ENCODE results near the gene FTO. TPM values are rescaled to one million over a fixed set of nuclear protein-coding genes. Genes with fewer than 3 reads are reported as not detected.

FTO gene
- total and polyA plus RNA-seq, 2 of the 13 experiments (the other 11 are each of a cell fraction or from before 2014, with no cell fraction given), result 41.6 to 55.8 TPM

GRCh38 chr16:53816211-53816836, 112.4 kb downstream of the FTO start (continued):
- no peak for TF ChIP-seq ZNF326 (CRISPR knock-in tag; IDR thresholded peaks at IDR 0.05; ENCODE audit: borderline replicate concordance)
- TF ChIP-seq HOXA9 (CRISPR knock-in tag; IDR thresholded peaks at IDR 0.05; ENCODE audit: borderline replicate concordance), result no peak
- no peak for TF ChIP-seq MAFG (CRISPR knock-in tag; IDR thresholded peaks at IDR 0.05)

GRCh38 chr16:53817117-53817755, 113.3 kb downstream of the FTO start:
- peaks cover 9% of the 10 kb centered on the region; the same call in 1 of the 2 replicates for H3K4me1 ChIP-seq (ENCODE audit: insufficient read depth, low read length)
- WGBS (ENCODE audit: low lambda C conversion rate), result 96% methylated on average over 5 of the region's 5 CpGs
- H3K36me3 ChIP-seq (replicated peaks in 1 of 2; ENCODE audit: control insufficient read depth in 1 of 2, insufficient read depth in 2 of 2, low read length in 2 of 2), result peaks cover 0 to 9% of the 10 kb centered on the region in 2 experiments; a peak in 1 of 5 replicates
- intact Hi-C loops (cut with micrococcal nuclease; ENCODE audit: unreplicated experiment) (no loop called here), in situ Hi-C loops (cut with HindIII; ENCODE audit: extremely low pct_ligation_motif_present, low pct_unique_long_range_greater_than_20kb) (no loop called here)
- no peaks in the 10 kb centered on the region for H3K27me3 ChIP-seq (ENCODE audit: control insufficient read depth in 1 of 2, insufficient read depth in 2 of 2, low read length in 2 of 2)
- H3K4me3 ChIP-seq (replicated peaks in 1 of 3; ENCODE audit: insufficient read depth in 1 of 3, low read depth in 2 of 3, low read length in 3 of 3), result no peak overlapping the region
- H2AFZ ChIP-seq (ENCODE audit: low read length), result no peak overlapping the region
- no peak for DNase-seq (ENCODE audit: low spot score)
- no peak for ATAC-seq
- H3K9ac ChIP-seq (ENCODE audit: insufficient read depth, low read depth, low read length), result no peak overlapping the region
- H3K9me3 ChIP-seq (ENCODE audit: low read length), result no peaks in the 10 kb centered on the region
- BruUV-seq (replicated peaks), result no TSS peak
- ChIA-PET CTCF (ENCODE audit: low intra/inter-chr PET ratio, low total read pairs) (no interaction called here), POLR2A (no interaction called here)
- H3K27ac ChIP-seq (ENCODE audit: extremely low read length, insufficient read depth, low read length), result no peak overlapping the region
- no peak overlapping the region for H3K4me2 ChIP-seq (ENCODE audit: low read depth, low read length)
- no peaks in the 10 kb centered on the region; the same call in 1 of the 2 replicates for H4K20me1 ChIP-seq (ENCODE audit: insufficient read depth, low read length)
- TF ChIP-seq MBNL3 (CRISPR knock-in tag; conservative IDR thresholded peaks at IDR 0.05), result no peak
- TF ChIP-seq ZKSCAN5 (CRISPR knock-in tag; IDR thresholded peaks at IDR 0.05), result no peak
- FAIRE-seq, result no peak
- no peaks in the 10 kb centered on the region for H3K79me2 ChIP-seq (ENCODE audit: insufficient read depth, low read length)
